ENCODE results near the gene S1PR4. TPM values are rescaled to one million over a fixed set of nuclear protein-coding genes. Genes with fewer than 3 reads are reported as not detected.
A peak's percentile ranks its signal among the peaks of the same experiment; 100 is the strongest.
"Not testable (repeated sequence)": the region's sequence is repeated elsewhere in the genome, so short reads cannot be mapped to it uniquely, and the experiment has no call there.

The S1PR4 gene
- total RNA-seq, 4 donors from 2014 or later, result 0.87 to 3.4 (median 0.97) TPM

DNA sequence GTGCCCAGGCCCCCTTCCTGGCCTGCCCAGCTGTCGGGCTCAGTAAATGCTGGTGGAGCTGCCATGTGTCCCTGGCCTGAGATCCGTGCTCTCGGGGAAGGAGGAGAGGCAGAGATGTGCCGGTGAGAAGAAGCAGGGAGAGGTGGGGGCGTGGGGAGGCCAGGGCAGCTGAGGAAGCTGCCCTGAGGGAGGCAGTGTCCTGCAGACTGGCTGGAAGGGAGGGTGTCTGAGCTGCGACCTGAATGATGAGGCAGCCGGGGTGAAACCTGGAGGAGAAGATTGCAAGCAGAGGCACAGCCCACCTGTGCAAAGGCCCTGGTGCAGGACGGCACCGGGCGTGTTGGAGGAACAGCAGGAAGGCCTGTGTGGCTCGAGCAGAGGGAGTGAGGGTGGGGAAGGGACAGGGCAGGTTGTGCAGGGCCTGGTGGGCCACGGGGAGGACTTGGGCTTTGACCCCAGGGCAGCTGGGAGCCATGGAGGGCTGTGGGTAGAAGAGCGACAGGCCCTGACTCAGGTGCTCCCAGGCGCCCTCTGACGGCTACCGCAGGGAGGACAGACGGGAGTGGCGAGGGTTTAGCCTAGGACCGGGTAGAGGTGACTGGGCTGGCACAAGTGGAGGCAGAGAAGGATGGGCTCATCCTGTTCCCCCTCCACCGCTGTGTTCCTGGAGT, 31.9 kb downstream of the S1PR4 start:
- H3K36me3 ChIP-seq, result peaks cover 0 to 29% of the 10 kb centered on the region in 2 donors
- intact Hi-C loops (cut with DNase I; ENCODE audit: low total_unique reads) (no loop called here), in situ Hi-C loops (cut with MboI; ENCODE audit: low sequenced_read_pairs in 4 of 4) (no loop called here)
- ATAC-seq (peak in 1 of 2 donors; percentile 58), DNase-seq (peak in 1 of 2 donors; percentile 24)
- no peak overlapping the region for H3K4me3 ChIP-seq
- peak in 4 of 5 experiments; percentile 17 to 63 (median 42) for TF ChIP-seq CTCF (IDR thresholded peaks at IDR 0.05 in 4 of 5, conservative IDR thresholded peaks at IDR 0.05 in 1 of 5)
- no peak for TF ChIP-seq POLR2A (IDR thresholded peaks at IDR 0.05)
- H3K9me3 ChIP-seq, result no peaks in the 10 kb centered on the region
- H3K27me3 ChIP-seq, result no peaks in the 10 kb centered on the region
- H3K27ac ChIP-seq, result no peak overlapping the region
- no peaks in the 10 kb centered on the region for H3K4me1 ChIP-seq

GRCh38 chr19:3211191-3211590, 32.6 kb downstream of the S1PR4 start:
- H3K4me3 ChIP-seq, result no peak overlapping the region
- H3K27ac ChIP-seq, result no peak overlapping the region
- DNase-seq (no peak), ATAC-seq (no peak)
- in situ Hi-C loops (cut with MboI; ENCODE audit: low sequenced_read_pairs in 4 of 4), result no loop called here
- H3K9me3 ChIP-seq, result no peaks in the 10 kb centered on the region
- H3K27me3 ChIP-seq, result no peaks in the 10 kb centered on the region
- H3K4me1 ChIP-seq, result no peaks in the 10 kb centered on the region
- intact Hi-C loops (cut with DNase I; ENCODE audit: low total_unique reads), result no loop called here
- peaks cover 0 to 22% of the 10 kb centered on the region in 2 donors for H3K36me3 ChIP-seq
- TF ChIP-seq CTCF (IDR thresholded peaks at IDR 0.05 in 4 of 5, conservative IDR thresholded peaks at IDR 0.05 in 1 of 5) (no peak), POLR2A (IDR thresholded peaks at IDR 0.05) (no peak)

DNA sequence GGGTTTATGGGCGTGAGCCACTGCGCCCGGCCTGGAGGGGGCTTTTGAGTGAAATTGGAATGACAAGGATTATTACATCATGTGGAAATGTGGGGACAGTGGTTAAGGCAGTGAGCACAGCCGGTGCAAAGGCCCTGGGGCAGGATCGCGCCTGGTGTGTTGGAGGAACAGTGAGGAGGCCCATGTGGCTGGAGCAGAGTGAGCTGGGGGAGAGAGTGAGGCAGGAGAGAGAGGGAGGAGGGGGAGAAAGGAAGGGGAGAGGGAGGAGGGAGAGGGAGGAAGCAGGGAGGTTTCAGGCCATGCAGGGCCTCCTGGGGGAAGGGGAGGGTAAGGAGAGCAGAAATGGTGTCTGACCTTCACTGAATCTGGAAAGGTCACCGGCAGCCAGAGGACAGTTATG, 34.6 kb downstream of the S1PR4 start:
- in situ Hi-C loops (cut with MboI; ENCODE audit: low sequenced_read_pairs in 4 of 4) (no loop called here), intact Hi-C loops (cut with DNase I; ENCODE audit: low total_unique reads) (no loop called here)
- no peak overlapping the region for H3K27ac ChIP-seq
- no peak overlapping the region for H3K4me3 ChIP-seq
- DNase-seq (no peak), ATAC-seq (no peak)
- TF ChIP-seq POLR2A (IDR thresholded peaks at IDR 0.05) (no peak), CTCF (IDR thresholded peaks at IDR 0.05 in 4 of 5, conservative IDR thresholded peaks at IDR 0.05 in 1 of 5) (no peak)
- H3K4me1 ChIP-seq, result no peaks in the 10 kb centered on the region
- H3K9me3 ChIP-seq, result no peaks in the 10 kb centered on the region
- H3K27me3 ChIP-seq, result peaks cover 0 to 4% (median 2%) of the 10 kb centered on the region in 3 donors
- H3K36me3 ChIP-seq, result peaks cover 0 to 2% of the 10 kb centered on the region in 2 donors

DNA sequence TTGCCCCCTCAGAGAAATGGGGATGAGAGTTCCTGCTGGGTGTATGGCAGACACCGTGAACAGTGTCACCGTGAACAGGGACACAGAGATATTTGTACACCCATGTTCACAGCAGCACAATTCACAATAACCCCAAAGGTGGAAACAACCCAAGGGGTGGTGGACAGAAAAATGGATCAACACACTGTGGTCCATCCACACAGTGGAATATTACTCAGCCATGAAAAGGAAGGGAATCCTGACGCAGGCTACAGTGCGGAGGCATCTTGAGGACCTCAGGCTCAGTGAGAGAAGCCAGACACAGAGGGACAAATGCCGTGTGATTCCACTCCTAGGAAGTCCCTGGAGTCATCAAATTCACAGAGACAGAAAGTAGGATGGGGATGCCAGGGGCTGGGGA, 38.3 kb downstream of the S1PR4 start:
- DNase-seq (no peak), ATAC-seq (no peak)
- intact Hi-C loops (cut with DNase I; ENCODE audit: low total_unique reads), result no loop called here
- no peak for TF ChIP-seq POLR2A (IDR thresholded peaks at IDR 0.05)
- no peak for TF ChIP-seq CTCF (IDR thresholded peaks at IDR 0.05 in 4 of 5, conservative IDR thresholded peaks at IDR 0.05 in 1 of 5)
- no peaks in the 10 kb centered on the region for H3K9me3 ChIP-seq
- peaks cover 5 to 11% (median 8%) of the 10 kb centered on the region in 3 donors for H3K27me3 ChIP-seq
- H3K36me3 ChIP-seq, result no peaks in the 10 kb centered on the region
- H3K4me1 ChIP-seq, result no peaks in the 10 kb centered on the region
- no peak overlapping the region for H3K27ac ChIP-seq
- in situ Hi-C loops (cut with MboI; ENCODE audit: low sequenced_read_pairs in 4 of 4), result no loop called here
- no peak overlapping the region for H3K4me3 ChIP-seq

DNA sequence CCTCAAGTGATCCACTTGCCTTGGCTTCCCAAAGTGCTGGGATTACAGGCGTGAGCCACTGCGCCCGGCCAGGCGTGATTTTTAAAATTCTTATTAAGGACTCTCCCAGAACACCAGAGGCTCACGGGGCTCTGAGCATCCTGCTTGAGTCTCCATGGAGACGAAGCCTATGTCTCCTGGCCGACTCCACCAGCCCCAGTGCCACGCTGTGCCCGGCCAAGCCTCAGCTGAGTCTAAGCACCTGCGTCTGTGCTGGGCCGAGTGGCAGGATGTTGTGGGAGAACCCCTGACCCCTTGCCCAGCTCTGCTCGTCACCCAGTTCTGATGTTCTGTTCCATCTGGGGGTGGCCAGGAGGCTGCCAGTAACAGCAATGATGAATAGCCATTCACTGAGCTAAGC, 42.0 kb downstream of the S1PR4 start:
- DNase-seq (no peak), ATAC-seq (no peak)
- TF ChIP-seq POLR2A (IDR thresholded peaks at IDR 0.05), result no peak
- no peak for TF ChIP-seq CTCF (IDR thresholded peaks at IDR 0.05 in 4 of 5, conservative IDR thresholded peaks at IDR 0.05 in 1 of 5)
- Histone ChIP-seq H3K4me3 (no peak overlapping the region), H3K9me3 (no peaks in the 10 kb centered on the region), H3K4me1 (no peaks in the 10 kb centered on the region), H3K27me3 (peaks cover 25 to 28% (median 28%) of the 10 kb centered on the region in 3 donors), H3K27ac (no peak overlapping the region), H3K36me3 (no peaks in the 10 kb centered on the region)
- intact Hi-C loops (cut with DNase I; ENCODE audit: low total_unique reads), result no loop called here
- in situ Hi-C loops (cut with MboI; ENCODE audit: low sequenced_read_pairs in 4 of 4), result no loop called here

GRCh38 chr19:3221576-3221975, 43.0 kb downstream of the S1PR4 start:
- H3K36me3 ChIP-seq; DNase-seq; H3K27ac ChIP-seq; intact Hi-C loops (cut with DNase I; ENCODE audit: low total_unique reads); H3K9me3 ChIP-seq; ATAC-seq; H3K4me1 ChIP-seq; in situ Hi-C loops (cut with MboI; ENCODE audit: low sequenced_read_pairs in 4 of 4); H3K4me3 ChIP-seq: not testable (repeated sequence)
- H3K27me3 ChIP-seq, result peaks cover 32 to 38% (median 35%) of the 10 kb centered on the region in 3 donors
